ENCODE results near the gene PTPN3. TPM values are rescaled to one million over a fixed set of nuclear protein-coding genes. Genes with fewer than 3 reads are reported as not detected.

Gene PTPN3
- total RNA-seq, 4 donors from 2014 or later: 31.6 to 64.0 (median 38.7) TPM

GRCh38 chr9:109455391-109455790 is 42.7 kb downstream of the PTPN3 start:
- no peak for DNase-seq (ENCODE audit: low spot score in 2 of 2)
- Histone ChIP-seq H3K27ac (no peak overlapping the region), H3K9me3 (no peaks in the 10 kb centered on the region), H3K4me1 (peaks cover 19% of the 10 kb centered on the region), H3K4me3 (no peak overlapping the region), H3K27me3 (no peaks in the 10 kb centered on the region), H3K36me3 (peaks cover 10% of the 10 kb centered on the region)
- TF ChIP-seq POLR2A (IDR thresholded peaks at IDR 0.05) (no peak), CTCF (IDR thresholded peaks at IDR 0.05) (no peak), EP300 (IDR thresholded peaks at IDR 0.05) (no peak), POLR2AphosphoS5 (IDR thresholded peaks at IDR 0.05) (no peak)
- WGBS: 77% methylated on average over 7 of the region's 7 CpGs

- Histone ChIP-seq H3K36me3 (peaks cover 10% of the 10 kb centered on the region), H3K27me3 (no peaks in the 10 kb centered on the region), H3K9me3 (no peaks in the 10 kb centered on the region), H3K27ac (no peak overlapping the region), H3K4me3 (no peak overlapping the region), H3K4me1 (peaks cover 20% of the 10 kb centered on the region)
- no peak for TF ChIP-seq POLR2AphosphoS5 (IDR thresholded peaks at IDR 0.05)
- TF ChIP-seq CTCF (IDR thresholded peaks at IDR 0.05): no peak
- TF ChIP-seq EP300 (IDR thresholded peaks at IDR 0.05): no peak
- no peak for TF ChIP-seq POLR2A (IDR thresholded peaks at IDR 0.05)
- DNase-seq (ENCODE audit: low spot score in 2 of 2): no peak
- 85% methylated on average over 5 of the region's 5 CpGs for WGBS
Measured at GRCh38 chr9:109454601-109455155, 43.4 kb downstream of the PTPN3 start.

GRCh38 chr9:109454041-109454440 is 44.1 kb downstream of the PTPN3 start:
- no peak for TF ChIP-seq EP300 (IDR thresholded peaks at IDR 0.05)
- TF ChIP-seq POLR2A (IDR thresholded peaks at IDR 0.05): no peak
- TF ChIP-seq POLR2AphosphoS5 (IDR thresholded peaks at IDR 0.05): no peak
- no peak for TF ChIP-seq CTCF (IDR thresholded peaks at IDR 0.05)
- peak overlapping the region; percentile 30 for H3K27ac ChIP-seq
- H3K4me1 ChIP-seq: peaks cover 22% of the 10 kb centered on the region
- H3K9me3 ChIP-seq: no peaks in the 10 kb centered on the region
- H3K27me3 ChIP-seq: no peaks in the 10 kb centered on the region
- H3K4me3 ChIP-seq: no peak overlapping the region
- peaks cover 10% of the 10 kb centered on the region for H3K36me3 ChIP-seq
- peak in 1 of 2 donors; percentile 28 for DNase-seq (ENCODE audit: low spot score in 2 of 2)

GRCh38 chr9:109453210-109453842 is 44.8 kb downstream of the PTPN3 start:
- H3K4me3 ChIP-seq: no peak overlapping the region
- H3K4me1 ChIP-seq: peaks cover 21% of the 10 kb centered on the region
- peak overlapping the region; percentile 30 for H3K27ac ChIP-seq
- WGBS: 43% methylated on average over 3 of the region's 3 CpGs
- H3K9me3 ChIP-seq: no peaks in the 10 kb centered on the region
- TF ChIP-seq POLR2AphosphoS5 (IDR thresholded peaks at IDR 0.05): no peak
- TF ChIP-seq CTCF (IDR thresholded peaks at IDR 0.05): no peak
- no peak for TF ChIP-seq EP300 (IDR thresholded peaks at IDR 0.05)
- TF ChIP-seq POLR2A (IDR thresholded peaks at IDR 0.05): no peak
- no peaks in the 10 kb centered on the region for H3K27me3 ChIP-seq
- DNase-seq (ENCODE audit: low spot score in 2 of 2): peak in 1 of 2 donors; percentile 9
- peaks cover 10% of the 10 kb centered on the region for H3K36me3 ChIP-seq

GRCh38 chr9:109452761-109453160 is 45.3 kb downstream of the PTPN3 start:
- peaks cover 10% of the 10 kb centered on the region for H3K36me3 ChIP-seq
- no peaks in the 10 kb centered on the region for H3K9me3 ChIP-seq
- H3K4me1 ChIP-seq: peaks cover 24% of the 10 kb centered on the region
- WGBS: 78% methylated on average over 3 of the region's 3 CpGs
- DNase-seq (ENCODE audit: low spot score in 2 of 2): peak in 1 of 2 donors; percentile 34
- no peak overlapping the region for H3K4me3 ChIP-seq
- peak overlapping the region; percentile 30 for H3K27ac ChIP-seq
- TF ChIP-seq EP300 (IDR thresholded peaks at IDR 0.05): no peak
- TF ChIP-seq CTCF (IDR thresholded peaks at IDR 0.05): no peak
- TF ChIP-seq POLR2AphosphoS5 (IDR thresholded peaks at IDR 0.05): no peak
- no peak for TF ChIP-seq POLR2A (IDR thresholded peaks at IDR 0.05)
- no peaks in the 10 kb centered on the region for H3K27me3 ChIP-seq
